ENCODE data around the gene GDF9.

DNA sequence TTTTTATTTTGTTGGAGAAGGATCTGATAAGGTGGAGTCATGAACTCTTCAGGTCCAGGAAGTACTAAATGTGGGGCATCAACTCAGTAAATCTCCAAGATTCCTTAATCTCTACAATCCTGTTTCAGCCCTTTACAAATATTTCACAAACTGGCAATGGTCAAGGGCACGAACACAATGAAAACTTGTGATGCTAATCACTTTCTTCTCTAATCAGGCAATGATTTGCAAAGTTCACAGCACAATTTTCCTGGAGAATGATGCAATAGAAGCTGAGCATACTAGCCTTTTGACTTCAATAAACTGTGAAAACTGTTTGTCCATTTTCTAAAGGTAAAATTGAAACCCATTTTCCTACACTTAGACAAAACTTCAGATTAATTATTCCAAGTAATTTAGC is 16.9 kb downstream of the GDF9 start:
- TF ChIP-seq, protein P1, sequence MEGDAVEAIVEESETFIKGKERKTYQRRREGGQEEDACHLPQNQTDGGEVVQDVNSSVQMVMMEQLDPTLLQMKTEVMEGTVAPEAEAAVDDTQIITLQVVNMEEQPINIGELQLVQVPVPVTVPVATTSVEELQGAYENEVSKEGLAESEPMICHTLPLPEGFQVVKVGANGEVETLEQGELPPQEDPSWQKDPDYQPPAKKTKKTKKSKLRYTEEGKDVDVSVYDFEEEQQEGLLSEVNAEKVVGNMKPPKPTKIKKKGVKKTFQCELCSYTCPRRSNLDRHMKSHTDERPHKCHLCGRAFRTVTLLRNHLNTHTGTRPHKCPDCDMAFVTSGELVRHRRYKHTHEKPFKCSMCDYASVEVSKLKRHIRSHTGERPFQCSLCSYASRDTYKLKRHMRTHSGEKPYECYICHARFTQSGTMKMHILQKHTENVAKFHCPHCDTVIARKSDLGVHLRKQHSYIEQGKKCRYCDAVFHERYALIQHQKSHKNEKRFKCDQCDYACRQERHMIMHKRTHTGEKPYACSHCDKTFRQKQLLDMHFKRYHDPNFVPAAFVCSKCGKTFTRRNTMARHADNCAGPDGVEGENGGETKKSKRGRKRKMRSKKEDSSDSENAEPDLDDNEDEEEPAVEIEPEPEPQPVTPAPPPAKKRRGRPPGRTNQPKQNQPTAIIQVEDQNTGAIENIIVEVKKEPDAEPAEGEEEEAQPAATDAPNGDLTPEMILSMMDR (IDR thresholded peaks at IDR 0.05), result no peak
- no peak for TF ChIP-seq ZNF671 (CRISPR knock-in tag; IDR thresholded peaks at IDR 0.05)
- no peak for TF ChIP-seq CBFB (CRISPR knock-in tag; IDR thresholded peaks at IDR 0.05; ENCODE audit: low read depth)
- no peak for TF ChIP-seq MXD4 (CRISPR knock-in tag; IDR thresholded peaks at IDR 0.05; ENCODE audit: borderline replicate concordance)
- peak; percentile 94 for TF ChIP-seq GABPB1 (CRISPR knock-in tag; IDR thresholded peaks at IDR 0.05)
- TF ChIP-seq, protein P2, sequence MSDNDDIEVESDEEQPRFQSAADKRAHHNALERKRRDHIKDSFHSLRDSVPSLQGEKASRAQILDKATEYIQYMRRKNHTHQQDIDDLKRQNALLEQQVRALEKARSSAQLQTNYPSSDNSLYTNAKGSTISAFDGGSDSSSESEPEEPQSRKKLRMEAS (CRISPR knock-in tag; IDR thresholded peaks at IDR 0.05), result no peak
- no peak for TF ChIP-seq SMAD3 (CRISPR knock-in tag; IDR thresholded peaks at IDR 0.05; ENCODE audit: borderline replicate concordance)
- no peak for TF ChIP-seq ZNF121 (CRISPR knock-in tag; IDR thresholded peaks at IDR 0.05)
- TF ChIP-seq, protein P3, sequence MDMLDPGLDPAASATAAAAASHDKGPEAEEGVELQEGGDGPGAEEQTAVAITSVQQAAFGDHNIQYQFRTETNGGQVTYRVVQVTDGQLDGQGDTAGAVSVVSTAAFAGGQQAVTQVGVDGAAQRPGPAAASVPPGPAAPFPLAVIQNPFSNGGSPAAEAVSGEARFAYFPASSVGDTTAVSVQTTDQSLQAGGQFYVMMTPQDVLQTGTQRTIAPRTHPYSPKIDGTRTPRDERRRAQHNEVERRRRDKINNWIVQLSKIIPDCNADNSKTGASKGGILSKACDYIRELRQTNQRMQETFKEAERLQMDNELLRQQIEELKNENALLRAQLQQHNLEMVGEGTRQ (CRISPR knock-in tag; IDR thresholded peaks at IDR 0.05), result no peak
- TF ChIP-seq ZNF423 (CRISPR knock-in tag; IDR thresholded peaks at IDR 0.05), result no peak
- TF ChIP-seq, protein P4, sequence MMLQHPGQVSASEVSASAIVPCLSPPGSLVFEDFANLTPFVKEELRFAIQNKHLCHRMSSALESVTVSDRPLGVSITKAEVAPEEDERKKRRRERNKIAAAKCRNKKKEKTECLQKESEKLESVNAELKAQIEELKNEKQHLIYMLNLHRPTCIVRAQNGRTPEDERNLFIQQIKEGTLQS (CRISPR knock-in tag; conservative IDR thresholded peaks at IDR 0.05), result no peak
- no peak for TF ChIP-seq TP53 (CRISPR knock-in tag; IDR thresholded peaks at IDR 0.05)
